AG10803 (cell line): ENCODE data around the gene KLF11.
A peak's percentile ranks its signal among the peaks of the same experiment; 100 is the strongest.
"Not testable (repeated sequence)": the region's sequence is repeated elsewhere in the genome, so short reads cannot be mapped to it uniquely, and the experiment has no call there.

Source experiments
- DNase-seq: peaks from one replicate; pipeline ENCODE4 v3.0.0; 2010; ENCODE audit warnings: low read depth
- H3K4me3 ChIP-seq: 2 replicates; pipeline ENCODE4 v1.5.1; 2011; ENCODE audit warnings: mild to moderate bottlenecking, low read length, control low read depth
- TF ChIP-seq, protein P1 (sequence below): conservative IDR thresholded peaks from 2 replicates; pipeline ENCODE4 v1.5.1; 2011; ENCODE audit warnings: mild to moderate bottlenecking, low read length, control low read depth, inconsistent platforms

KLF11 gene

DNA sequence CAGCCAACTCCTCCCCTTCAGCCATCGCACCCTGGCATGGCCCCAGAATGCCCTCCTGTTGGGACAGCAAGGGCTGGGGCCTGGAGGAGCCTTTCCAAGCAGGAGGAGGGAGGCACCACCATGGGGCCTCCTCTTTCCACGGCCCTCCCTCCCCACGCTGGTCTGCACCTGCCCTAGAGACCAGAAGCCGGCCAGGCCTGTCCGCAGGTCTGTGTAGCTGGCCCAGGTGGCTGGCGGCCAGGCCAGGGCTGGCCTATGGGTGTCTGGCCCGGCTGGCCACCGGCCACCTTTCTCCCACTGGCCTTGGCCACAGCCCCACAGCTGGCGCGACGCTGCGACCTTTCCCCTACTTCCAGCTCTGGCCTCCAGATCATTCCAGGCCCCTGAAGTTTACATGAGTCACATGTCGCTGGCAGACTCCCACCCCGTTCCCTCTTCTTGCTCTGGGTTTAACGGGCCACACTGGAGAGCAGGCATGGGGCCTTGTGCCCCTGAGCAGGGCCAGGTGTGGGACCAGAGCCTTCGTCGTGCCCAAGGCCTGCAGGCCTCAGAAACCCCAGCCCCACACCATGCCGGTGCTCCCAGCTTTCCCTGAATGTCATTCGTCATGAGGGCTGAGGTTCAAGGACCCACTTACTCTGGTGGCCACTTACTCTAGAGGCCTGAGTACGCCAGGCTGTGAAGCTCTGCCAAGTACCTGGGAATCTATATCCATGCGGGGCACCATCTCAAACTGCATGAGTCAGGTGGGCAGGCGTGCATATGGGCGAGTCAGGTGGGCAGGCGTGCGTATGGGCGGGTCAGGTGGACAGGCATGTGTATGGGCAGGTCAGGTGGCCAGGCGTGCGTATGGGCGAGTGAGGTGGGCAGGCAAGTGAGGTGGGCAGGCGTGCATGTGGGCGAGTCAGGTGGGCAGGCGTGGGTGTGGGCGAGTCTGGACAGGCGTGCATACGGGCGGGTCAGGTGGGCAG lies 33.3 kb upstream of the KLF11 start:
- TF ChIP-seq, protein P1, sequence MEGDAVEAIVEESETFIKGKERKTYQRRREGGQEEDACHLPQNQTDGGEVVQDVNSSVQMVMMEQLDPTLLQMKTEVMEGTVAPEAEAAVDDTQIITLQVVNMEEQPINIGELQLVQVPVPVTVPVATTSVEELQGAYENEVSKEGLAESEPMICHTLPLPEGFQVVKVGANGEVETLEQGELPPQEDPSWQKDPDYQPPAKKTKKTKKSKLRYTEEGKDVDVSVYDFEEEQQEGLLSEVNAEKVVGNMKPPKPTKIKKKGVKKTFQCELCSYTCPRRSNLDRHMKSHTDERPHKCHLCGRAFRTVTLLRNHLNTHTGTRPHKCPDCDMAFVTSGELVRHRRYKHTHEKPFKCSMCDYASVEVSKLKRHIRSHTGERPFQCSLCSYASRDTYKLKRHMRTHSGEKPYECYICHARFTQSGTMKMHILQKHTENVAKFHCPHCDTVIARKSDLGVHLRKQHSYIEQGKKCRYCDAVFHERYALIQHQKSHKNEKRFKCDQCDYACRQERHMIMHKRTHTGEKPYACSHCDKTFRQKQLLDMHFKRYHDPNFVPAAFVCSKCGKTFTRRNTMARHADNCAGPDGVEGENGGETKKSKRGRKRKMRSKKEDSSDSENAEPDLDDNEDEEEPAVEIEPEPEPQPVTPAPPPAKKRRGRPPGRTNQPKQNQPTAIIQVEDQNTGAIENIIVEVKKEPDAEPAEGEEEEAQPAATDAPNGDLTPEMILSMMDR: no peak
- no peak overlapping the region for H3K4me3 ChIP-seq
- DNase-seq: peak; percentile 81

DNA sequence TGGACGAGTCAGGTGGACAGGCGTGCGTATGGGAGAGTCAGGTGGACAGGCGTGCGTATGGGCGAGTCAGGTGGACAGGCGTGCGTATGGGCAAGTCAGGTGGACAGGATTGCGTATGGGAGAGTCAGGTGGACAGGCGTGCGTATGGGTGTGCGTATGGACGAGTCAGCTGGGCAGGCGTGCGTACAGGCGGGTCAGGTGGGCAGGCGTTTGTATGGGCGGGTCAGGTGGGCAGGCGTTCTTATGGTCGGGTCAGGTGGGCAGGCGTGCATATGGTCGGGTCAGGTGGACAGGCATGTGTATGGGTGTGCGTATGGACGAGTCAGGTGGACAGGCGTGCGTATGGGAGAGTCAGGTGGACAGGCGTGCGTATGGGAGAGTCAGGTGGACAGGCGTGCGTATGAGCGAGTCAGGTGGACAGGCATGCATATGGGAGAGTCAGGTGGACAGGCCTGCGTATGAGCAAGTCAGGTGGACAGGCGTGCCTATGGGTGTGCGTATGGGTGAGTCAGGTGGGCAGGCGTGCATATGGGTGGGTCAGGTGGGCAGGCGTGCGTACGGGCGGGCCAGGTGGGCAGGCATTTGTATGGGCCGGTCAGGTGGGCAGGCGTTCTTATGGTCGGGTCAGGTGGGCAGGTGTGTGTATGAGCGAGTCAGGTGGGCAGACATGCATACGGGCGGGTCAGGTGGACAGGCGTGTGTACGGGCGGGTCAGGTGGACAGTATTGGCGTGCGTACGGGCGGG lies 32.3 kb upstream of the KLF11 start:
- not testable (repeated sequence) for DNase-seq, H3K4me3 ChIP-seq

- H3K4me3 ChIP-seq: not testable (repeated sequence)
These were observed 31.6 kb upstream of the KLF11 start for GRCh38 chr2:10011606-10012325.

GRCh38 chr2:10012366-10012962 lies 30.9 kb upstream of the KLF11 start:
- not testable (repeated sequence) for H3K4me3 ChIP-seq

More at GRCh38 chr2:10011606-10012325, 31.6 kb upstream of the KLF11 start:
- DNase-seq: not testable (repeated sequence)

DNA sequence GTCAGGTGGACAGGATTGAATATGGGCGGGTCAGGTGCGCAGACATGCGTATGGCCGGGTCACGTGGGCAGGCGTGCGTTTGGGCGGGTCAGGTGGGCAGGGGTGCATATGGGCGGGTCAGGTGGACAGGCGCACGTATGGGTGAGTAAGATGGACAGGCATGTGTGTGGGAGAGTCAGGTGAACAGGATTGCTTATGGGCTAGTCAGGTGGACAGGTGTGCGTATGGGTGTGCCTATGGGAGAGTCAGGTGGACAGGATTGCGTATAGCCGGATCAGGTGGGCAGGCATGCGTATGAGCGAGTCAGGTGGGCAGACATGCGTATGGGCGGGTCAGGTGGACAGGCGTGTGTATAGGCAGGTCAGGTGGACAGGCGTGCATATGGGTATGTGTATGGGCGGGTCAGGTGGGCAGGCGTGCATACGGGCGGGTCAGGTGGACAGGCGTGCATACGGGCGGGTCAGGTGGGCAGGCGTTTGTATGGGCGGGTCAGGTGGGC lies 30.3 kb upstream of the KLF11 start:
- no peak overlapping the region for H3K4me3 ChIP-seq
- DNase-seq: no peak
- TF ChIP-seq, protein P1: no peak

More at GRCh38 chr2:10012366-10012962, 30.9 kb upstream of the KLF11 start:
- not testable (repeated sequence) for DNase-seq

- not testable (repeated sequence) for H3K4me3 ChIP-seq, DNase-seq
These were observed 29.5 kb upstream of the KLF11 start for GRCh38 chr2:10013651-10014417.

- no peak overlapping the region for H3K4me3 ChIP-seq
- no peak for DNase-seq
- TF ChIP-seq, protein P1: no peak
These were observed 28.7 kb upstream of the KLF11 start for GRCh38 chr2:10014418-10015190.

- H3K4me3 ChIP-seq, DNase-seq: not testable (repeated sequence)
These were observed 27.9 kb upstream of the KLF11 start for GRCh38 chr2:10015376-10015989.
